T-helper 22 cell (primary cell): ENCODE measurements around the gene MYBPC3.
"Not testable (repeated sequence)": the region's sequence is repeated elsewhere in the genome, so short reads cannot be mapped to it uniquely, and the experiment has no call there.

Experiments
- DNase-seq: peaks from one replicate; pipeline ENCODE4 v3.0.0-alpha.2; 2020; ENCODE audit warnings: low read depth

Gene MYBPC3

DNA sequence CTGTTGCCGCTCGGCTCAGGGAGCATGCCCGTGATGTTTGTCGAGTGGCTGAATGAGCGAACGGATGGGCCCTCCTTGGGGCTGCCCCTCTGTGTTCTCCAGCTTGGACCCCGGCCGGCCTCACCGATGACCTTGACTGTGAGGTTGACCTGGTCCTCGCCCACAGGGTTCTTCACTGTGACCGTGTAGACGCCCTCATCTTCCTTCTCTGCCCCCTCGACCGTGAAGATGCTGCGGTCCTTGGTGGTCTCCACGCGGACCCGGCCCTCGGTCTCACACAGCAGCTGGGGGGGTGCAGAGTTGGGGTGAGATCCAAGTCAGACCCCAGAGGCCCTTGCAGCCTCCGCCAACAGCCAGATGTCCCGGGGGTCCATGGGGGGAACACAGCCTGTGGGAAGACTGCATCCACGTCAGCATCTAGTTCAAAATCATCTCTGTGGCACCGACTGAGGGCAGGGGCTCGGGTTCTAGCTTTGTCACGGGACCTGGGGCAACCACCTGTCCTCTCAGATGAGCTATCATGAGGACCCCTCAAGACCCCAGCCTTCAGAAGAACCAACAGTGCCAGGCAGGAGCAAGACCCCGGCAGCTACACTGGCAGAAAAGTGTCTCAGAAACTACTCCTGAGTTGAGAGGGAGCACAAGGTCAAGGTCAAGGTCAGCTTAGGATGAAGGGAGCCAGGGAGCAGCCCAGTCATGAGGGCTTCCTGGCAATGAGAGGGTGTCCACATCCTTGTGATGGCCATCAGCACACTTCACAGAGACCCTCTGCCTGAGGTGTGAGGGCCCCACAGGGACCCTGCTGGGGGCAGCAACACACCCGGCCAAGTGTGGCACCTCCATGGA lies 13.9 kb downstream of the MYBPC3 start:
- DNase-seq = no peak

DNA sequence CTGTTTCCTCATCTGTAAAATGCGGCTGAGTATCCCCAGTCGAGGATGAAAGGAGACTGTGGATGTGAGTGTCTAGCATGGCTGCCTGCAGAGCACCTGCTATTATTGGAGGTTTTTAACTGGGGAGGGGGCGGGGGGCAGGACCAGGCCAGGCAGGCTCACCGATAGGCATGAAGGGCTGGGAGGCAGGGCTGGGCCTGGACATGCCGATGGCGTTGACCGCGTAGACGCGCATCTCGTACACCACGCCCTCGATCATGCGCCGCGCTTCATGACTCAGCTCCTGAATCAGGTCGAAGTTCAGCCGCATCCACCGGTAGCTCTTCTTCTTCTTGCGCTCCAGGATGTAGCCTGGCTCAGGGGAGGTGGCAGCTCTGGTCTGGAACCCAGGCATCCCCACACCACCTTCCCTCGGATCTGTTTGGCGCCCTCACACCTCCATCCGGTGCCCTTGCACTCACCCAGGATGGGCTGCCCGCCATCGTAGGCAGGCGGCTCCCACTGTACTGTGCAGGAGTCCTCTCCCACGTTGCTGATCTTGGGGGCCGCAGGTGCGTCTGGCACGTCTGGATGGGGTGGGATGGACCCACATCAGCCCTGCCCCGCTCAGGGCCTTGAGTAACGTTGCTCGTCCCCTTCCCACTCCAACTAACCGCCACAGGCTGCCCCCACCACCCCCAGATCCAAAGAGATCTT lies 15.1 kb downstream of the MYBPC3 start:
- DNase-seq = no peak

DNA sequence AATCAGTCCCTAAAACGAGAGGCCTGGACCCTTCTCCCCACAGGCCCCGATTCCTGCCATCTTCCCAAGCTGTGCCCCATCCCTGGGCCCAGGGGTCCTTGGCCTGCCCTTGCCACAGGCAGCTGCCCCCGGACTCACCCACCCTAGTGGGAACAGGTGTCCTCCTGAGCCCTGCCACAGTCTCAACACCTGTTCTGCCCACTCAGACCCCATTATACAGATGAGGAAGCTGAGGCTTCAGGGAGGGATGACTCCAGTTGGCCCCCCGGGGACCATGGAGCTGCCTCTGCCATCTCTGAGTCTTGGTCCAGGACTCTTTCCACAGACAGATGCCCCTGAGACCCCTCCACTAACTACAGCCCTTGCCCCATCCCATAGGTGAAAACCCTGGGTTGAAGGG lies 15.9 kb downstream of the MYBPC3 start:
- DNase-seq = no peak

DNA sequence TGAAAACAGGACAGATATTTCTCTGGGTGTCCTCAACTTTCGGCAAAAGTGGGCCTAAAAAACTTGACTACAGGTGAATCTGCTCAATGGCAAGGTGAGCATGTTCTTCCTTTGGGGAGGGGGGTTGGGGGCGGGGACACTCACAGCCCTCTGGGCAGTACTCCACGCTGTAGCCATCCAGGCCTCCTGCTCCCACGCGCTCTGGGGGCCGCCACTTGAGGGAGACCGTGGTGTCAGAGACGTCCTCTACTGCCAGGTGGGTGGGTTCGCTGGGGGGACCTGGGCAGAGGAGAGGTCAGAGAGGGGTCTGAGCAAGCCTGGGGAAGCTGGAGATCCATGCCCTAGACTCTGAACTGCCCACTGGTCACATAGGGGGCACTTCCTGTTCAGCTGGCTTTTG lies 16.8 kb downstream of the MYBPC3 start:
- DNase-seq = no peak

DNA sequence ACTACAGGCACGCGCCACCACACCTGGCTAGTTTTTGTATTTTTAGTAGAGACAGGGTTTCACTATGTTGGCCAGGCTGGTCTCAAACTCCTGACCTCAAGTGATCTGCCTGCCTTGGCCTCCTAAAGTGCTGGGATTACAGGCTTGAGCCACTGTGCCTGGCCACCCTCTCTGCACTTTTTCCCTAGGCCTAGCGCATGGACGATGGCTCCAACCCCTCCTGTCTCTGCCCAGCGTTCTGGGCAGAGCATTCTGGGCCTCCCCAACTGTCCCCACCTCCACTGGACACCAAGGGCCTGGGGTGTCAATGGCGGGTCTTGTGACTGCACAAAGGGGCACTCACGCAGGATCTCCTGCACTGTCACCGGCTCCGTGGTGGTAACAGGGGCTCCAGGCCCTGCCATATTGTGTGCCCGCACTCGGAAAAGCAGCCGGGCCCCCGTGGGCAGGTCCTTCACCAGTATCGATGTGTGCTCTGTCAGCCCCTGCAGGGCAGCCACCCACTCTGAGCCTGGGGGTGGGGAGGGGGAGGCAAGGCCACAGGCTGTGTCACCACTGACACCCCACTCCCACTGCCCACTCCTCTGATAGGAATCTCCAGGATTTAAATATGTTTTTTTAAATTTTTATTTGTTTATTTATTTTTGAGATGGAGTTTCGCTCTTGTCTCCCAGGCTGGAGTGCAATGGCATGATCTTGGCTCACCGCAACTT lies 17.6 kb downstream of the MYBPC3 start:
- DNase-seq = not testable (repeated sequence)

DNA sequence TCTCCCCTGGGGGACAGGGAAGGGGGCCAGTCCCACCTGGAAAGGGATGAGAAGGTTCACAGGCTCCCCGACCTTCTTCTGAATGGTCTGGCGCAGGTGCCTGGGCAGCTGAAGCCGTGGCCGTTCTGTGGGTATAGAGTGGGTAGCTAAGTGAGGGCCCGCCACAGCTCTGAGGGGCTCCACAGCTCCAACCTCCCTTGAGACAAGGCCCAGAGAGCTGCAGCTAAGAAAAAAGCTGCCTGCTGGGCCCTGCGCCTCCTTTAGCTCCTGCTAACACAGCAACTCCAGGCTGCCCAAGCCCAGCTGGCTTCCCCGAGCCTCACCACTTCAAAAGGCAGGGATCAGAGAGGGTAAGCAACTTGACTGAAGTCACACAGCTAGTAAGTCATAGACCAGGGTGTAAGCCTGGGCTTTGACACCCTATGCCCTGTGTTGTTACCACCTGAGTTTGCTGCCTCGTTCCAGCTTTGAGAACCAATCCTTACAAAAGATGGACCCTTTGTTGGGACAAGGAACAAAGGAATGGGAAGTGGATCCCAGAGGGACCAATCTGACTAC lies 18.5 kb downstream of the MYBPC3 start:
- no peak for DNase-seq

DNA sequence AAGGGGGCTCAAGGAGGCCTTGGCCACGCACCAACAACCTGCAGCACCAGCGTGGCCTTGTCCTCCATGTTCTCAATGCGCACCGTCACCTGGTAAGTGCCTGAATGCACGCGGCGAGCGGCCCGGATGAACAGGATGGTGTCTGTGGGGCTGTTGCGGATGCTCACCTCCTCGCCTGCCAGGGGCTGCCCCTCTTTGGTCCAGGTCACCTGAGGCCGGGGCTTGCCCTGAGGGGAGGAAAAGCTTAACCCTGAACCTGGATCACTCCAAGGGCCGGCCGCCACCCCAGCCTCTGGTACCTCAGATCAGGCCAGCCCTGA lies 19.0 kb downstream of the MYBPC3 start:
- DNase-seq = no peak

DNA sequence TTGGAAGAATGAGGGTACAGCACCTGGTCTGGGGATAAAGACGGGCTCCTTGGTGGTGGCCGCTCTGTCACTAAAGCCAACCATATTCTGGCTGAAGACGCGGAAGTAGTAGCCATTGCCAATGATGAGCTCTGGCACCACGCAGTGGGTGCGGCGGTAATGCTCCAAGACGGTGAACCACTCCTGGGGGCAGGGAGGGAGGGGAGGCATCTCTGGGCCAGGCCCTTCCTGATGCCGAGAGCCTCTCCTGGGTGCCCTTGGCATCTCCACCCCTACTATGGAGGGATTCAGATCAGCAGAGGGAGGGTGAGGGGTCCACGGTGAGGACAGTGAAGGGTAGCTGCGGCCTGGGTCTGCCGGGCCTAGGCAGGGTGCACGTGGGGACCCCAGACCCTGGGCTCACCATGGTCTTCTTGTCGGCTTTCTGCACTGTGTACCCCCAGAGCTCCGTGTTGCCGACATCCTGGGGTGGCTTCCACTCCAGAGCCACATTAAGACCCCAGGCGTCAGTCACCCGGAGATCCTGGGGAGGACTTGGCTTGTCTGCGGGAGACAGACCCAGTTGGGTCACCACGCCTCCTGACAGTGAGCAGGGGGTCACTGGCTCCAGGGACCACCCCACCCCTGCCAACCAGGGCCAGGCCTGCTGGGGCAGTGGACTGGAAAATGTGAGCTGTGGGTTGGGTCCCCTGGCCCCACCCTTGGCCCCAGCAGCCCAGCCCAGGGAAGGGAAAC lies 19.5 kb downstream of the MYBPC3 start:
- DNase-seq = no peak

DNA sequence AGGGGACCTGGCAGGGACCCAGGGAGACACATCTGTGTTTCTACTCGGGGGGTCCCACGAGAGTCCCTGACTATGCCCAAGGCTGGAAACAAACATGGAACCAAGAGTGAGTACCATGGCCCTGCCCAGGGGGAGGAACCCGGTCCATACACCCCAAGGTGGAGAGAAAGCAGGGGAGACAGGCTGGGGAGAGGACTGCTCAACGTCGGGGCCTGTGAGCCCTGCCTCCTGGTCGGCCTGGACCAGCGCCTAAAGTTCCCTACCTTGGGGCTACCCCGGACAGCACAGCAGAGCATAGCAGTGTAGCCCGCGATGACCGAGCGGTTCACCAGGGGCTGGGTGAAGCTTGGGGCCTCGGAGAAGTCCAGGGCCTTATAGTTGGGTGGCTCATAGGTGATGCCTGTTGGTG lies 20.2 kb downstream of the MYBPC3 start:
- no peak for DNase-seq

DNA sequence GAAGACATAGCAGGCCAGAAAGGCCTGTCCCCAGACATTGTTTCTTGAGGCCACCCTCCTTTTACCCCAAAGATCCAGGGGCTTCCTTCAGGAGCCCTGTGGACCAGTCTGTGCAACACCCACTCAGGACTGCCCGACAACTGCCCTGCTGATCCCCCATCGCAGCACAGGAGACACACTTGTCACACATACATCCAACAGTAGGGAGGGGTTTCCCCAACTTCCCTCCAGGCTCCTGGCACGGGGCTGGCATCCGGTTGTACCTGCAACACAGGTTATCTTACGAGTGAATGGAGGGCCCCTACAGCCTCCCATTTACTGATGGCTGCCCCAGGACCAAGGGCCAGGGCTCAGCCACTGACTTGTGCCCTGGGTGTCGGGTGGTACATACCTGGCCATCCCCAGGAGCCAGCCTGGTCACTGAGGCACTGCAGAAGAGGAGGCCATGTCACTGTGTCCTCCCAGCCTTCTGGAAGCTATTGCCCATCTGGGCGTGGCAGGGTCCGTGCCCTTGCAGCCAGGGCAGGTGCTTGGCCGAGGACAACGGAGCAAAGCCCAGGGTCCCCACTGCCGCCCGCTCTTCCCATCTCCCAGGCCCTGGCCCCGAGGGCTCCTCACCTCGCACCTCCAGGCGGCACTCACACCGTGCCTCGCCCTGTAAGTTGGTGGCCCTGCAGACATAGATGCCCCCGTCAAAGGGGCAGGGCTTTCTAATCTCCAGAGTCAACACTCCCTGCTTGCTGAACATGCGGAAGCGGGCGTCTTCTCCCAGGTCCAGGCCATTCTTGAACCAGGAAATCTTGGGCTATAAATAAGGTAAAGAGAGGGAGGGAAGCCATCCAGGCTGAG lies 20.8 kb downstream of the MYBPC3 start:
- no peak for DNase-seq

DNA sequence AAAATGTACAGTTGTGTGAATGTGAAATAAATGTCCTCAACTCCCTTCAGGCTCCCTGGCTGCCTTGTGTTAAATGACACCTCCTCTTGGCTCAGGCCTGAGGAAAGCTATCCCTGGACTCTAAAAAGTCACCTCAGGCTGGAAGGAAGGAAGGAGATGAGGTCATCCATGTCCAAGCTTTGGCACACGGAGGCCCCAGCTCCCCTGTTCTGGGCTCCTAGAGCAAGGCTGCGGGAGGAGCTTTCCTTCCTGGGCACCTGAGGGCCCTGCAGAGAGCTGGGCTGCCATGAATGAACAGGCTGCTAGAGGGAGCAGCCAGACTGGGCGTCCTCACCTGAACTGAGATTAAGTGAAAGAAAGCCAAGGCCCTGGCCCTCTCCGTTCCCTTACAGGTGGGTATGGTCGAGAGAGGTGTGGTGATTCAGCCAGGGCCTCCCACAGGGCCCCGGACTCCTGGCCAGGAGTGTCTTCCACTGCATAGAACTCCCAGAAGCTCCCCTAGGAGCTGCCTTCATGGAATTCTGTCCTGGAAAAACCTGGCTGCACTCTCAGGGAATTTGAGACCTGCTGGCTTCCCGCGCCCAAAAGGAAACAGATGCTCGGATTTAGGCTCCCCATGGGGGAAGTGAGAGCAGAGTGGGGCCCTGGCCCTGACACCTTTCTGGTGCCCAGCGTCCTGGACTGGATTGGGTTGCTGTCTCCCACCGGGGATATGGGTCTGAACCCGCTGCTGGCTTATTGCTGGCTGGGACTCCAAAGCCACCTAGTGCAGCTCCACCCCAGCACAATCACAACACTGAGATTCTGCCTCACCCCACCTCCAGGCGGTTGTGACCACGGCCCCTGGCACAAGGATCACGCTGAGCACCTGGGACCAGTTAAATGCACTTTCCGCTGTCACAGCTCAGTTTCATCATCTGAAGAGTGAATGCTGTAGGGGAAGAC lies 22.2 kb downstream of the MYBPC3 start:
- DNase-seq = no peak

DNA sequence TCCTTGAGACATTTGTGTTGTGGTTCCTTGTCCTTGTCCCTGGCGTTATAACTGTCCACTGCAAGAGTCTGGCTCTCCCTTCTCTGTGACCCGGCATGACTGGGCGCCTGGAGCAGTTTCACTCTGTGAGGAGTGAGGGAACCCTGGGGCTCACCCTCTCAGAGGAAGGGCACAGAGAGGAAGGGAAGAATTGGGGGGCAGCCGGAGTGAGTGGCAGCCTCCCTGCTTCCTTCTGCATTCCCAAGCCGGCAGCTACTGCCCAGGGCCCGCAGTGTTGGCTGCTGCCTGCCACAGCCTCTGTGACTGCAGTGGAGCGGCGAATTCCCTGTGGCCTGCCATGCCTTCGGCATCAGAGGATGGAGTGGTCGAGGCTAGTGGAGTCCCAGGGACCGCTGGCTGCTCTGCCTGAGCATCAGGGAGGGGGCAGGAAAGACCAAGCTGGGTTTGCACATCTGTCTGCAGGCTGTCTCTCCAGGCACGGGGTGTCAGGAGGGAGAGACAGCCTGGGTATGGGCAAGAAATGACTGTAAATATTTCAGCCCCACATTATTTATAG lies 23.0 kb downstream of the MYBPC3 start:
- DNase-seq = no peak

DNA sequence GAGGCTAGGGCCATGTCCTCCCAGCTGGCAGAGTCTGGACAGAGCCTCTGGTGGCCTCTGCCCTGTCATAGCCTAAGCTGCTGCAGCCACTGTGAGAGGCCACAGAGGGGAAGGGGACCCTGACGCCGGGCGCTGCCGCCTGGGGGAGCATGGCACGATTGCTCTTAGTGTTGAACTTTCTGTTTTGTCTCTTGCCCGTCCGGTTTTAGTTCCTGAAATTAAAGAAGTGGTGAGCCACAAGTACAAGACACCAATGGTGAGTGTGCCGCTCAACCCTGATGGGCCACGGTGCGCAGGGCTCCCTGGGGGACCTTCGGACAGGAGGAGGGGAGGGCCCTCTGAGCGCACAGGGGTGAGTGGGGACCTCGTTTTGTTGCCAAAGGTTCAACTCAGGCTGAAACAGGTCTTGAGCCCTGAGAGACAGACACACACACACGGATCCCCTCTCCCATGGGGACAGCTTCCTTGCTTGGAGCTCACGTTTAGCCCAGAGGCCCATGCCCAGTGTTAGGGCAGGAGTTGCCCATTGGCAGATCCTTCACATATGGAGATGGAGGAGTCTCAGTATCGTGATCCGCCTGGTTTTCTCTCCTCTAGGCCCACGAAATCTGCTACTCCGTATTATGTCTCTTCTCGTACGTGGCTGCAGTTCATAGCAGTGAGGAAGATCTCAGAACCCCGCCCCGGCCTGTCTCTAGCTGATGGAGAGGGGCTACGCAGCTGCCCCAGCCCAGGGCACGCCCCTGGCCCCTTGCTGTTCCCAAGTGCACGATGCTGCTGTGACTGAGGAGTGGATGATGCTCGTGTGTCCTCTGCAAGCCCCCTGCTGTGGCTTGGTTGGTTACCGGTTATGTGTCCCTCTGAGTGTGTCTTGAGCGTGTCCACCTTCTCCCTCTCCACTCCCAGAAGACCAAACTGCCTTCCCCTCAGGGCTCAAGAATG lies 23.8 kb downstream of the MYBPC3 start:
- no peak for DNase-seq

DNA sequence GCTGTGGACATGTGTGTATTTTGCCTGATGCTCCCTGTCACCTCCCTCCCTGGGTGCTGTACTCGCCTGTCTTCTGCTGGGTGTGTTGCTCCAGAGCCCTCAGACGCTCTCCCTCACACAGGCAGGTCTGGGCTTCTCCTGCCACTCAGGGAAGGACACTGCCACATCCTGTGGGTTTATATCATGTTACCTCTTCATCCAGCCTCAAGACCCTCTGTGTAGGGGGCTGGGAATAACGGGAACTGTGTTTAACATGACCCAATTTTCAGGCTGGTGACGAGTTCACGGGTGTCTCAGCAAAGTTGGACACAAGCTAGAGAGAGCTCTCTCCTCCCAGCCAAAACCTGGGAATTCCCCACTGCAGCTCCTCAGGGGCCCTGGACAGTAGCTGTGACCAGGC lies 24.6 kb downstream of the MYBPC3 start:
- no peak for DNase-seq

DNA sequence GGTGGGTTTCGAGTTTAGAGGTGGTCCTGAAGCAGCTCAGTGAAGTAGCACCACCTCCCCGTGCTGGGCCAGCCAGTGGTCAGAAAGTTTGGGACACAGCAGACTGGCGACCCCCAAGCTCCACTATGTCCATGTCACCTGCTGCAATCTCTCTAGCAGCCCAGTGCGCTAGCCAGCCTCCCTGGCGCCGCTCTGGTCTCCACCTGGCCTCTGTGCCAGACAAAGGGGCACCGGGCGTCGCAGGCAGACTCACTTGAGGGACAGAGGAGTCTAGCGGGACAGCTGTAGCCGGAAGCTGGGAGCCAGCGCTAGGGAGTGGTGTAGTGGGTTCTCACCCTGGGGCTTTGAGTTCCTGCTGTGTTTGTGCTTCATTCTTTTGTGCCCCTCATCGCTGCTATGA lies 25.5 kb downstream of the MYBPC3 start:
- no peak for DNase-seq

DNA sequence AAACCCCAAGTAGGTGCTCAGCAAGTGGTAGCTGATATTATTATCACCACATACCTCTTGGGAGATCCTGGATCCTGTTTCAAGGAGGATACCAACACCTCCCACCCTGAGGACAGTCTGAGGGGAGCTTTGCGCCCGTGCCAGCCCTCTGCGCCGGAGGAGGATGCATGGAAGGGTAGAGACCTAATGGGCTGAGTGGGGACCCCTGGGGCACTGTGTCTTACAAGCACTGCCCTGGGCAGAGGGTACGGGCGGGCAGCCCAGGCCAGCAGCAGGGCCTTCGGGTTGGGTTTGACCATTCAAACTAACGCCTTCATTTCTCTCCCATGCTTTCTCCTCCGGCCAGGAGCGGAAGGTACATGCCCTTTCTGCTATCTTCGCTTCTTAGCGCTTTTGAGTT lies 26.3 kb downstream of the MYBPC3 start:
- DNase-seq = no peak

DNA sequence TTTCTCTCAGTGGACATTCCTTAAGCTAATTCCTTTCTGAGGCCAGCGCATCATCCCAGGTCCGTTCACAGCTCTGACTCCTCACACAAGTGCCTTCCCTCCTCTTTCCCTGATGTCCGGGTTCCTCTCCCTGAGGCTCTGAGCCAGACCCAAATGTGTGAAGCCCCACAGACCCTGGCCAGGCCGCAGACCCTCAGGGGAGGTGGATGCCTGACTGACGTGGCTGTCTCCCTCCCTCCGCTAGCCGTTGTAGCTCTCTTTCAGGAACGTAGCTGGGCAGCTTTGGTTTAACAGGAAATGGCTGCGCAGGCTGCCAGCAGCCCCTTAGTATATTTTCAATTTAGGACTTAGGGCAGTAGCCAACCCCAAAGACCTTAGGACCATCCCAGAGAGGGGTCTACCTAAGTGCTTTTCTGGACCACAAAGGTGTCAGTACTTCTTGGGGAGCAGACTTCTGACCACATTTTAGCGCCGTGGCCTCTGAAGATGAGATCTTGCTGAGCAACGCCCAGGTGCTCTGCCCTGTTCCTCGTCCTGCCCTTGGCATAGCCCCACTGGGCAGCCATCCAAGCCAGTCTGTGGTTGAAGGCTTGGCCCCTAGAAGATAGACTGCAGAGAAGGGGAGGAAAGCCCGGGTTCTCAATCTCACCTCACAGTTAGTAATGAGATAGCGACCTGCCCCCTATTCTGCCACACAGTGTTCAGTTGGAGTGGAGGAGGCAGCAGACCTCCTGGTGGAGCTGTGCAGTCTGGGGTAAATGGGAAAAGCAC lies 27.0 kb downstream of the MYBPC3 start:
- no peak for DNase-seq

DNA sequence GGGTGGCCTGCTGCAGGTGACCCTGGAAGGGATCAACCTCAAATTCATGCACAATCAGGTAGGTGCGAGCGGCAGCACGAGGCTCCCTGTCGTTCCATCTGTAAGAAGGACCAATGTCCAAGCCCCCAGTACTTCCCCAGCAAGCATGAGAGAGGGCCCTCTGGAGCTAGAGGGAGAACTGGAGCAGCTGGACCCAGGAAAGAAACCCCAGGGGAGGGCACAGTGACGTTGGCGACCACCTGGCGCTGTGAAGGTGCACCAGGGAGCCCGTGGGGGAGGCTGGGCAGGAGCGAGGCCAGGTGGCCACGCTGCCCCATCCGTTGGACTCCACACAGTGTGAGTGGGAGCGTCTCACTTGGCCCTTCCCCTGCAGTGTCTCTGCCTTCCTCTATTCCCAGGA lies 28.0 kb downstream of the MYBPC3 start:
- no peak for DNase-seq
